SU-DHL-6 (cell line): Measurements from ENCODE around the gene C11orf86.

Experiments
- CTCF ChIP-seq: fragments of 200-600 bp; sonication (generic); IDR thresholded peaks from one replicate; pipeline ENCODE4 v1.5.1; 2017; ENCODE audit warnings: antibody characterized with exemption, mild to moderate bottlenecking, low read length, moderate library complexity; ENCODE audit not compliant: insufficient read depth, poor library complexity, severe bottlenecking
- EZH2phosphoT487 ChIP-seq: fragments of 200-600 bp; sonication (generic), shearing (Covaris generic); conservative IDR thresholded peaks from 2 replicates; pipeline ENCODE4 v1.6.1; 2018; ENCODE audit warnings: mild to moderate bottlenecking, antibody characterized with exemption, low read length, moderate library complexity, mixed read lengths

- TF ChIP-seq CTCF: no peak
- no peak for TF ChIP-seq EZH2phosphoT487
Measured at GRCh38 chr11:67016550-67016949, 41.4 kb downstream of the C11orf86 start.
